Sigmoid colon (tissue), 4 donors: ENCODE data around the gene REC8.

Experiments
- EP300 ChIP-seq, 4 donors: sonication (generic); formaldehyde crosslinking; IDR thresholded peaks; one replicate each; pipeline ENCODE4 v1.6.1; 2017; ENCODE audit warnings: antibody characterized with exemption in 4 of 4
- POLR2A ChIP-seq, 2 donors: fragments of 450-650 bp; IDR thresholded peaks; one replicate each; pipeline ENCODE4 v1.6.1; 2016; ENCODE audit warnings: antibody characterized with exemption in 2 of 2, mild to moderate bottlenecking in 2 of 2, moderate library complexity in 2 of 2
- POLR2AphosphoS5 ChIP-seq, 4 donors: sonication (generic); formaldehyde crosslinking; IDR thresholded peaks; one replicate each; pipeline ENCODE4 v1.6.1; 2017; ENCODE audit warnings: antibody characterized with exemption in 4 of 4
- TF ChIP-seq, protein P1 (sequence below), 4 experiments: fragments of 450-650 bp in 3 of 4; fragments of 200-600 bp in 1 of 4; IDR thresholded peaks; one replicate each; pipeline ENCODE4 v1.5.1; 2016 to 2019; ENCODE audit warnings: antibody characterized with exemption in 4 of 4, mild to moderate bottlenecking in 3 of 4, moderate library complexity in 2 of 4

DNA sequence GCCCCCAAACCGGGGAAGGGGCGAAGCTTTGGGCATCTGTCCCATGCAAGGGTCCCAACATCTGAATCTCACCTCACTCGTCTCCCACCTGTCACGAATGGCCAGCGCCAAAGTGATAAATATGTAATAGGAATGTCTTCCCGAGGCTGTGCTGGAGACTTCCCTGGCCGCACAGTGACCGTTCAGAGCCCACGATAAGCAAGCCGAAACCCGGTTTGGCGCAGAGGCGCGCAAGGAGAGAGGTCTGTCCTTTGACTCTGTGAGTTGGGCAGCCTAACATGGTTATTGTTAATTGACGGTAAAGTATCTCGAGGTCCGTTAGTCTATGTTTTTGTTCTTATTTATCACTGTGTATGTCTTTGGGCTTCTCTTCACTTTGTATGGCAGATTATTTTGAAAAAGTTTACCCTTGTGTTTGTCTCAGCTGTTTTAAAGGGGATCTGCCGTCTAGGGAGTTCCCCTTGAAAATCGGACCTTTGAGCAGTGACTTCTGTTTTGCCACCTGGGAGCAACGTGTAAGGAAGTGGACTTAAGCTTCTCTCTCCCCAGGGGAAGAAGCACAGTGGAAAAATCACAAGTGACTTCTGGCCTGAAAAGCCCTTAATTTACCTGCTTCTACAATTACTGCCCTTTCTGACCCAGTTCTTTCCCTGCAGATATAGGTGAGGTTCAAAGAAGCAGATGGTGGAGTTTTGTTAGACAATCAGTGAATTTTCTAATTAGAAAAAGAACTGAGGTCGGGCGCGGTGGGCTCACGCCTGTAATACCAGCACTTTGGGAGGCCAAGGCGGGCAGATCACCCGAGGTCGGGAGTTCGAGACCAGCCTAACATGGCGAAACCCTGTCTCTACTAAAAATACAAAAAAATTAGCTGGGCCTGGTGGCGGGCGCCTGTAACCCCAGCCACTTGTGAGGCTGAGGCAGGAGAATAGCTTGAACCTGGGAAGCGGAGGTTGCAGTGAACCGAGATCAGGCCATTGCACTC is 24.5 kb downstream of the REC8 start:
- TF ChIP-seq, protein P1, sequence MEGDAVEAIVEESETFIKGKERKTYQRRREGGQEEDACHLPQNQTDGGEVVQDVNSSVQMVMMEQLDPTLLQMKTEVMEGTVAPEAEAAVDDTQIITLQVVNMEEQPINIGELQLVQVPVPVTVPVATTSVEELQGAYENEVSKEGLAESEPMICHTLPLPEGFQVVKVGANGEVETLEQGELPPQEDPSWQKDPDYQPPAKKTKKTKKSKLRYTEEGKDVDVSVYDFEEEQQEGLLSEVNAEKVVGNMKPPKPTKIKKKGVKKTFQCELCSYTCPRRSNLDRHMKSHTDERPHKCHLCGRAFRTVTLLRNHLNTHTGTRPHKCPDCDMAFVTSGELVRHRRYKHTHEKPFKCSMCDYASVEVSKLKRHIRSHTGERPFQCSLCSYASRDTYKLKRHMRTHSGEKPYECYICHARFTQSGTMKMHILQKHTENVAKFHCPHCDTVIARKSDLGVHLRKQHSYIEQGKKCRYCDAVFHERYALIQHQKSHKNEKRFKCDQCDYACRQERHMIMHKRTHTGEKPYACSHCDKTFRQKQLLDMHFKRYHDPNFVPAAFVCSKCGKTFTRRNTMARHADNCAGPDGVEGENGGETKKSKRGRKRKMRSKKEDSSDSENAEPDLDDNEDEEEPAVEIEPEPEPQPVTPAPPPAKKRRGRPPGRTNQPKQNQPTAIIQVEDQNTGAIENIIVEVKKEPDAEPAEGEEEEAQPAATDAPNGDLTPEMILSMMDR (IDR thresholded peaks at IDR 0.05) = no peak
- no peak for TF ChIP-seq EP300 (IDR thresholded peaks at IDR 0.05)
- TF ChIP-seq POLR2A (IDR thresholded peaks at IDR 0.05) = no peak
- TF ChIP-seq POLR2AphosphoS5 (IDR thresholded peaks at IDR 0.05) = no peak
